Parathyroid adenoma (tissue), 2 donors: Measurements from ENCODE around the gene STOML1.
A peak's percentile ranks its signal among the peaks of the same experiment; 100 is the strongest.

ENCODE experiments used
- H2AFZ ChIP-seq: fragments of 300-600 bp; sonication (generic); one replicate; pipeline ENCODE4 v1.7.0; 2017; ENCODE audit warnings: antibody characterized with exemption, mild to moderate bottlenecking
- H3K27ac ChIP-seq: fragments of 300-600 bp; sonication (generic); one replicate; pipeline ENCODE4 v1.7.0; 2017
- H3K27me3 ChIP-seq: fragments of 300-600 bp; sonication (generic); one replicate; pipeline ENCODE4 v1.7.0; 2017; ENCODE audit warnings: low read length; ENCODE audit not compliant: control insufficient read depth, insufficient read depth
- H3K36me3 ChIP-seq: fragments of 300-600 bp; sonication (generic); one replicate; pipeline ENCODE4 v1.7.0; 2017; ENCODE audit warnings: low read length; ENCODE audit not compliant: control insufficient read depth, insufficient read depth
- H3K4me1 ChIP-seq: fragments of 300-600 bp; sonication (generic); one replicate; pipeline ENCODE4 v1.7.0; 2017; ENCODE audit warnings: control low read depth
- H3K4me2 ChIP-seq: fragments of 300-600 bp; sonication (generic); one replicate; pipeline ENCODE4 v1.7.0; 2017; ENCODE audit warnings: low read length
- H3K4me3 ChIP-seq: fragments of 300-600 bp; sonication (generic); one replicate; pipeline ENCODE4 v1.7.0; 2017; ENCODE audit warnings: low read depth, low read length
- H3K79me2 ChIP-seq: fragments of 300-600 bp; sonication (generic); one replicate; pipeline ENCODE4 v1.7.0; 2017; ENCODE audit warnings: control low read depth
- H3K9ac ChIP-seq: fragments of 300-600 bp; sonication (generic); one replicate; pipeline ENCODE4 v1.7.0; 2017; ENCODE audit warnings: mild to moderate bottlenecking
- H3K9me3 ChIP-seq: fragments of 300-600 bp; sonication (generic); one replicate; pipeline ENCODE4 v1.7.0; 2017; ENCODE audit warnings: low read length; ENCODE audit not compliant: control insufficient read depth
- TF ChIP-seq, protein P1 (sequence below): fragments of 300-600 bp; sonication (generic); IDR thresholded peaks from one replicate; pipeline ENCODE4 v1.7.0; 2017; ENCODE audit warnings: antibody characterized with exemption, mild to moderate bottlenecking
- donor health status: primary hyperparathyroidism.

Gene STOML1

DNA sequence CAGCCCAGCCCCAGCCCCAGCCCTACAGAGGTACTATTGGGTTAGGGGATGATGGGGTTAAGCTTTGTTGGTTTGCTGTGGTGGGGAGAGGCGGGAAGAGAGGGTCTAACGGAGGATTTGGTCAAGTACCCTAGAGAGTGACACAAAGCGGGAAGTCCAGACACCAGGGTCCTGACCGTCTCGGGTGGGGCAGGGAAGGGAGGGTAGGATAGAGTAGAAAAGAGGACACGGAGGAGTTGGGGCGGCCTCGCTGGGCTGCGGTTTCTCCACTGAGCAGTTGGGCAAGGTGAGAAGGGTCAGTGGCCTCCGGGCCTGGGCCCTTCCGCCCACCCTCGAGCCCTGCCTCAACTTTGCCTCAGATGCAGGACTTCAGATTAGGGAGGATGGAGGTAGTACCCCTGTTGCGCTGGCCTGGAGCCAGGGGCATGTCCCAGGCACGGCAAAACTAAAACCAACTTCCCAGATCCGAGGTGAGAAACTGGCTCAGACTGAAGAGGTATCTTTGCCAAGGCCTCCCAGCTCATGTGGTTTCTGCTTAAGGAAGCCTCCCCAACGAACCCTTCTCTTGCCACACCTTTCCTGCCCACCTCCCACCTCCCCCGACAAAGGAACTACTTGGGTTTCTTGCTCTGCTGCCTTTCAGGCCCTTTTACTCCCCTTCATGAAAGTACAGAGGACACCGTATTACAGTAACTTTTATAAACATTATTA, 3.0 kb upstream of the STOML1 start:
- H3K79me2 ChIP-seq, result peaks cover 2% of the 10 kb centered on the region
- peak overlapping the region; percentile 79 for H2AFZ ChIP-seq
- no peaks in the 10 kb centered on the region for H3K27me3 ChIP-seq
- TF ChIP-seq, protein P1, sequence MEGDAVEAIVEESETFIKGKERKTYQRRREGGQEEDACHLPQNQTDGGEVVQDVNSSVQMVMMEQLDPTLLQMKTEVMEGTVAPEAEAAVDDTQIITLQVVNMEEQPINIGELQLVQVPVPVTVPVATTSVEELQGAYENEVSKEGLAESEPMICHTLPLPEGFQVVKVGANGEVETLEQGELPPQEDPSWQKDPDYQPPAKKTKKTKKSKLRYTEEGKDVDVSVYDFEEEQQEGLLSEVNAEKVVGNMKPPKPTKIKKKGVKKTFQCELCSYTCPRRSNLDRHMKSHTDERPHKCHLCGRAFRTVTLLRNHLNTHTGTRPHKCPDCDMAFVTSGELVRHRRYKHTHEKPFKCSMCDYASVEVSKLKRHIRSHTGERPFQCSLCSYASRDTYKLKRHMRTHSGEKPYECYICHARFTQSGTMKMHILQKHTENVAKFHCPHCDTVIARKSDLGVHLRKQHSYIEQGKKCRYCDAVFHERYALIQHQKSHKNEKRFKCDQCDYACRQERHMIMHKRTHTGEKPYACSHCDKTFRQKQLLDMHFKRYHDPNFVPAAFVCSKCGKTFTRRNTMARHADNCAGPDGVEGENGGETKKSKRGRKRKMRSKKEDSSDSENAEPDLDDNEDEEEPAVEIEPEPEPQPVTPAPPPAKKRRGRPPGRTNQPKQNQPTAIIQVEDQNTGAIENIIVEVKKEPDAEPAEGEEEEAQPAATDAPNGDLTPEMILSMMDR, result no peak
- no peaks in the 10 kb centered on the region for H3K36me3 ChIP-seq
- H3K4me1 ChIP-seq, result peaks cover 4% of the 10 kb centered on the region
- H3K27ac ChIP-seq, result peak overlapping the region; percentile 86
- peak overlapping the region; percentile 66 for H3K4me2 ChIP-seq
- H3K9me3 ChIP-seq, result no peaks in the 10 kb centered on the region
- peak overlapping the region; percentile 72 for H3K4me3 ChIP-seq
- H3K9ac ChIP-seq, result peak overlapping the region; percentile 37

DNA sequence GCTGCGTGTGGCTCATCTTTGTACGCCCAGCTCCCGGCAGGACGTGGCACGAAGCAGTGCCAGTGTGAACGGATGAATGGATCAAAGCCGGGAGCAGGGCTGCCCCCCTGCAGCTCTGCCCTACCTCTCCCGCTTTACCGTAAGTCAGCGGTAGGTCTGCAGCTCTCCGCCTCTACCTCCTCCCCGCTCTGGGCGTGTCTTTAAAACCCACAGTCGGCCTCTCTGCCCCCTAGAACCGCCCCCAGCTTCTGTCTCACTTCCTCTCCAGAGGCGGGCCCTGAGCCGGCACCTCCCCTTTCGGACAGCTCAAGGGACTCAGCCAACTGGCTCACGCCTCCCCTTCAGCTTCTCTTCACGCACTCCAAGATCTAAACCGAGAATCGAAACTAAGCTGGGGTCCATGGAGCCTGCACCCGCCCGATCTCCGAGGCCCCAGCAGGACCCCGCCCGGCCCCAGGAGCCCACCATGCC, 2.4 kb upstream of the STOML1 start, which contains the start of gene PML:
Gene PML (plus strand): TSS at position 304 of the 471 bp plus-strand sequence. CDS start 97 bp downstream, at position 401.
- no peaks in the 10 kb centered on the region for H3K9me3 ChIP-seq
- H3K9ac ChIP-seq, result peak within 1 kb of the TSS; percentile 37
- H3K4me3 ChIP-seq, result peak within 1 kb of the TSS; percentile 72
- TF ChIP-seq, protein P1, result no peak
- peak within 1 kb of the TSS; percentile 79 for H2AFZ ChIP-seq
- peaks cover 2% of the 10 kb centered on the region for H3K79me2 ChIP-seq
- no peaks in the 10 kb centered on the region for H3K36me3 ChIP-seq
- peak within 1 kb of the TSS; percentile 86 for H3K27ac ChIP-seq
- peak within 1 kb of the TSS; percentile 66 for H3K4me2 ChIP-seq
- H3K4me1 ChIP-seq, result peaks cover 4% of the 10 kb centered on the region
- no peaks in the 10 kb centered on the region for H3K27me3 ChIP-seq

DNA sequence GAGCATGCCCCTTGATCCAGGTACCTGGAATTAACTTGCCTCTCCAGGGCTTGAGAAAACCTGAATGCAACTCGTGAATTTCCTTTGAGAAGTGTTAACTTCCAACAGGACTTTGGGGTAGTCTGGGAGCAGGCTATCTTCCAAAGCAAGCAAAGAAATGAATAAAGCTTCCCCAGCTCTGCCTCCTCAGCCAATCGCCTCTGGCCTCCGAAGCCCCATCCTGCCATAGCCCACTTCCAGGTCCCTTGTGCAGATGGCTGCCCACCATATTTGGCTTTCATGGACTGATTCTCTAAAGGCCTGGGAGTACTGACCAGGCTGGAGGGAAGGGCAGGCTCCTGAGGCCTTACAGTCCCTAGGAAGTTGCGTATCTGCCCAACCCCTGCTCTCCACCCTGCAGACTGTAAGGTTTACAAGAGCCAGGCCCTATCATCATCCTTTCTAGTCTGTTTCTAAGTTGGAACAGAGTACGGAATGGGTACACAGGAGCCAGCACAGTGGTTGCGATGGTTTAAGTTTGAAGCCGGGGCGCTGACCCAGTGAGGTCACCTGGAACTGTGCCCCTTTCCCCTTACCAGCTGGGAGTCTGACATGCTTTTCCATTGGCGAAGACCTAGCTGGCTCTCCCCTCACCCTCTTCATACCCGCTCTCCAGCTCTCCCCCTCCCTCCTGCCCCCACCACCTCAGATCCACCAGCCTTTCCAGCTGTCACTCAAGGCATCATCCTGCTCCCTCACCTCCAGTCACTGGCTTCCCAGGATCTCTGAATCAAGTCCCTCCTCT, 1.3 kb upstream of the STOML1 start:
- Histone ChIP-seq H3K27me3 (no peaks in the 10 kb centered on the region), H3K4me1 (peaks cover 4% of the 10 kb centered on the region), H2AFZ (no peak overlapping the region), H3K9ac (no peak overlapping the region), H3K9me3 (no peaks in the 10 kb centered on the region), H3K36me3 (no peaks in the 10 kb centered on the region), H3K4me3 (no peak overlapping the region), H3K4me2 (peak overlapping the region; percentile 66), H3K27ac (no peak overlapping the region), H3K79me2 (peaks cover 2% of the 10 kb centered on the region)
- TF ChIP-seq, protein P1, result no peak

DNA sequence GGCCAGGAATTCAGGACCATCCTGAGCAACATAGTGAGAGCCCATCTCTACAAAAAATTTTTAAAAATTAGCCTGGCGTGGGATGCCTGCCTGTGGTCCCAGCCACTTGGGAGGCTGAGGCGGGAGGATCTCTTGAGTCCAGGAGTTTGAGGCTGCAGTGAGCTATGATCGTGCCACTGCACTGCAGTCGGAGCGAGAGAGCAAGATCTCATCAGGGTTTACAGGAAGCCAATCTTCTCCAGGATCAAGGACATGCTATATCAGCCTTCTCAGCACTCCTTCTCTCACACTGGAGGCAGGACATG, 451 bp upstream of the STOML1 start:
- peak overlapping the region; percentile 83 for H3K27ac ChIP-seq
- no peaks in the 10 kb centered on the region for H3K9me3 ChIP-seq
- TF ChIP-seq, protein P1, result no peak
- peak overlapping the region; percentile 25 for H3K4me3 ChIP-seq
- peaks cover 2% of the 10 kb centered on the region for H3K79me2 ChIP-seq
- no peak overlapping the region for H3K9ac ChIP-seq
- peak overlapping the region; percentile 65 for H3K4me2 ChIP-seq
- H2AFZ ChIP-seq, result peak overlapping the region; percentile 84
- no peaks in the 10 kb centered on the region for H3K27me3 ChIP-seq
- H3K4me1 ChIP-seq, result peaks cover 4% of the 10 kb centered on the region
- H3K36me3 ChIP-seq, result no peaks in the 10 kb centered on the region
